Activated CD4-positive, alpha-beta T cell treated with anti-CD3 and anti-CD28 coated beads, Interleukin-2, amount 10 ng/mL, durations not matched to agents 7 days and 5 days (primary cell): ENCODE measurements around the gene CENPM. TPM values are rescaled to one million over a fixed set of nuclear protein-coding genes. Genes with fewer than 3 reads are reported as not detected.
A peak's percentile ranks its signal among the peaks of the same experiment; 100 is the strongest.

Source experiments
- CTCF ChIA-PET: fragments of 350-600 bp; sonication (Branson Sonifier 250); formaldehyde crosslinking; loops from one replicate; lab custom pipeline; 2021; ENCODE audit warnings: antibody characterized with exemption; lab: Charles Lee
- POLR2A ChIA-PET: fragments of 350-600 bp; sonication (Branson Sonifier 250); formaldehyde crosslinking; loops from one replicate; lab custom pipeline; 2021; ENCODE audit warnings: antibody characterized with exemption; lab: Charles Lee
- DNase-seq: peaks from one replicate; pipeline ENCODE4 v3.0.0-alpha.2; 2020
- H3K27ac Mint-ChIP-seq: one replicate; pipeline ENCODE4 v1.8.0; 2021; ENCODE audit warnings: mild to moderate bottlenecking, moderate library complexity, mixed read lengths
- H3K27me3 Mint-ChIP-seq: one replicate; pipeline ENCODE4 v1.8.0; 2021; ENCODE audit warnings: mixed read lengths
- H3K36me3 Mint-ChIP-seq: one replicate; pipeline ENCODE4 v1.8.0; 2021; ENCODE audit warnings: low read depth, mixed read lengths
- H3K4me1 Mint-ChIP-seq: one replicate; pipeline ENCODE4 v1.8.0; 2021; ENCODE audit warnings: mixed read lengths
- H3K4me3 Mint-ChIP-seq: one replicate; pipeline ENCODE4 v1.8.0; 2021; ENCODE audit warnings: mild to moderate bottlenecking, moderate library complexity, mixed read lengths
- H3K9me3 Mint-ChIP-seq: one replicate; pipeline ENCODE4 v1.8.0; 2021; ENCODE audit warnings: mixed read lengths
- total RNA-seq, 2 experiments: library from RNA; stranded (reverse); gene quantifications; one replicate each; pipeline ENCODE4 v1.2.3, GENCODE V29; 2021

CENPM gene
- total RNA-seq, result 10 to 100 TPM; 76.6 to 92.0 TPM

GRCh38 chr22:41946629-41947423 is at the start of gene CENPM:
CENPM (minus strand) TSS chr22:41947152; CDS start chr22:41947076, 76 bp downstream.
- POLR2A ChIA-PET, result interaction anchor here (0.6 to 1.0 kb wide), 4 partner anchors 24 to 714 kb away, joined by 3 read pairs; partner anchors contain the start of gene NDUFA6
- no peaks in the 10 kb centered on the region for H3K27me3 Mint-ChIP-seq
- peaks cover 31% of the 10 kb centered on the region for H3K36me3 Mint-ChIP-seq
- H3K4me1 Mint-ChIP-seq, result peaks cover 48% of the 10 kb centered on the region
- H3K4me3 Mint-ChIP-seq, result peak within 1 kb of the TSS; percentile 93
- no peaks in the 10 kb centered on the region for H3K9me3 Mint-ChIP-seq
- CTCF ChIA-PET, result interaction anchor here (0.6 to 2.1 kb wide), 22 partner anchors 8 to 497 kb away, joined by 3 to 9 read pairs (median 3); partner anchors contain the start of genes CCDC134 and SREBF2
- peak within 1 kb of the TSS; percentile 96 for H3K27ac Mint-ChIP-seq
- DNase-seq, result peak; percentile 95

- Mint-ChIP-seq H3K36me3 (peaks cover 3% of the 10 kb centered on the region), H3K4me1 (peaks cover 21% of the 10 kb centered on the region), H3K4me3 (no peak overlapping the region), H3K9me3 (peaks cover 12% of the 10 kb centered on the region), H3K27me3 (peaks cover 2% of the 10 kb centered on the region), H3K27ac (no peak overlapping the region)
- CTCF ChIA-PET, result no interaction called here
- POLR2A ChIA-PET, result interaction anchor here (0.6 kb wide), 1 partner anchor 573 kb away, joined by 3 read pairs; no protein-coding TSS in a partner anchor
- DNase-seq, result no peak
Measured at GRCh38 chr22:41995211-41995610, 48.3 kb upstream of the CENPM start.

DNA sequence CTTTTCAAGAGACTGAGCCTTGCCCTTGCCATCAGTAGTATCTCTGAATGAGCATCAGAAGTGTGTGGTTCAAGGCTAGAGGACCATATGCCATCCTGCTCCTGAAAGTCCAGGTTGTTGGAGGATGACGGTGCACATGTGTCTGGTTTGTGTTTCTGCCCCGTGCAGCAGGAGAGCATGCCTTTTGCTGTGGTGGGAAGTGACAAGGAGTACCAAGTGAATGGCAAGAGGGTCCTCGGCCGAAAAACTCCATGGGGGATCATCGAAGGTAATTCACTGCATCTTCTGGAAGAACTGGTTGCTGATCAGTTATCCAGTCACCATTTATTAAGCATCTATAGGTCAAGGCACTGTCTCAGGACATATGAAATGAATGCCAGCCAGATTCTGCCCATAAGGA is 45.5 kb upstream of the CENPM start:
- ChIA-PET POLR2A (no interaction called here), CTCF (interaction anchor here (2.2 kb wide), 1 partner anchor 98 kb away, joined by 7 read pairs; the partner anchor contains the start of gene NDUFA6)

DNA sequence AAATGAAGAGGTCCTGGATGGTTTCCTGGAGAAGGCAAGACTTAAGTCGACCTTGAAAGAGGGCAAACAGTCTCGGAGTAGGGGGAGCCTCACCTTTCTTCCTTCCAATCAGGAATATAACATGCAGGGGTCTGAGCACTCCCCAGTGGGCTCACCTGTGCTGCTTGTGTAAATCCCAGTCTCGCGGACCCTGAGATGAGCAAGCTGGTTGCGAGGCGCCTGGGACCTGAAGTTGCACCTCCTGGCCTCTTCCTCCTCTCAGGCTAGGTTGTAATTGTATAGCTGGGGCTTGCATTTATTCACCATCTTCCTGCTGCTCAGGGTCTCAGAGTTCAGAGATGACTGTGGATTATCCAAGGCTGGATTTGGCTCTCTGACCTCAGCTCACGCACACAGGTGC is 44.2 kb upstream of the CENPM start:
- H3K36me3 Mint-ChIP-seq, result no peaks in the 10 kb centered on the region
- H3K4me1 Mint-ChIP-seq, result peaks cover 4% of the 10 kb centered on the region
- no peak overlapping the region for H3K27ac Mint-ChIP-seq
- POLR2A ChIA-PET, result no interaction called here
- H3K9me3 Mint-ChIP-seq, result no peaks in the 10 kb centered on the region
- no peak for DNase-seq
- H3K27me3 Mint-ChIP-seq, result peaks cover 2% of the 10 kb centered on the region
- CTCF ChIA-PET, result no interaction called here
- no peak overlapping the region for H3K4me3 Mint-ChIP-seq

More for the DNA sequence above, 45.5 kb upstream of the CENPM start:
- Mint-ChIP-seq H3K36me3 (no peaks in the 10 kb centered on the region), H3K27me3 (peaks cover 2% of the 10 kb centered on the region), H3K4me3 (no peak overlapping the region), H3K4me1 (peaks cover 4% of the 10 kb centered on the region), H3K27ac (no peak overlapping the region), H3K9me3 (peaks cover under 1% of the 10 kb centered on the region)
- DNase-seq, result no peak

GRCh38 chr22:41989246-41989645 is 42.3 kb upstream of the CENPM start:
- DNase-seq, result no peak
- H3K27ac Mint-ChIP-seq, result no peak overlapping the region
- H3K9me3 Mint-ChIP-seq, result no peaks in the 10 kb centered on the region
- H3K27me3 Mint-ChIP-seq, result no peaks in the 10 kb centered on the region
- no peaks in the 10 kb centered on the region for H3K4me1 Mint-ChIP-seq
- no peaks in the 10 kb centered on the region for H3K36me3 Mint-ChIP-seq
- POLR2A ChIA-PET, result no interaction called here
- CTCF ChIA-PET, result no interaction called here
- no peak overlapping the region for H3K4me3 Mint-ChIP-seq

DNA sequence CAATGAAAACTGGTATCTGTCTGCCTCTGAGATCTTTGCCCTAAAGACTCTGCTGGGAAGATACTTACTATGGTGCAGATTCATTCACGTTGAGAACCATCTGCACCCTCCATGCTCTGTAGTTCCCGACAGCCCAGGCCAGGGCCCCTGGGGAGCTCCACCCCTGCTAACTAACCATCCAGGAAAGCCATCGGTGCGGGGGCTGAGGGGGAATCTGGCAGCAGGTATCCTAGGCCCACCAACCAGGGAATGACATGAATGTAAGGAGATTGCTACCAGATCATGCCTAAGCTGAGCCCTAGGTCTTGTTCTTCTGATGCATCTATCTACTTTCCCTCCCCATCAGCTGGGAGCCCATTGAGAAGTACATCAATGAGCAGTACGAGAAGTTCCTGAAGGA is 40.3 kb upstream of the CENPM start:
- H3K4me1 Mint-ChIP-seq, result no peaks in the 10 kb centered on the region
- ChIA-PET POLR2A (no interaction called here), CTCF (interaction anchor here (0.5 to 0.8 kb wide), 4 partner anchors 57 to 290 kb away, joined by 3 to 4 read pairs (median 3); no protein-coding TSS in a partner anchor)
- no peak for DNase-seq
- H3K4me3 Mint-ChIP-seq, result no peak overlapping the region
- no peaks in the 10 kb centered on the region for H3K27me3 Mint-ChIP-seq
- no peaks in the 10 kb centered on the region for H3K9me3 Mint-ChIP-seq
- no peak overlapping the region for H3K27ac Mint-ChIP-seq
- no peaks in the 10 kb centered on the region for H3K36me3 Mint-ChIP-seq

GRCh38 chr22:41983513-41984405 is 36.8 kb upstream of the CENPM start:
- Mint-ChIP-seq H3K27ac (no peak overlapping the region), H3K27me3 (peaks cover 5% of the 10 kb centered on the region), H3K4me3 (no peak overlapping the region), H3K36me3 (no peaks in the 10 kb centered on the region), H3K4me1 (no peaks in the 10 kb centered on the region), H3K9me3 (no peaks in the 10 kb centered on the region)
- no peak for DNase-seq
- ChIA-PET POLR2A (no interaction called here), CTCF (interaction anchor here (1.0 to 1.3 kb wide), 4 partner anchors 13 to 204 kb away, joined by 3 to 4 read pairs (median 3); partner anchors contain the start of genes NAGA and WBP2NL)

GRCh38 chr22:41982865-41983264 is 35.9 kb upstream of the CENPM start:
- no peak overlapping the region for H3K27ac Mint-ChIP-seq
- peaks cover 13% of the 10 kb centered on the region for H3K27me3 Mint-ChIP-seq
- no peaks in the 10 kb centered on the region for H3K9me3 Mint-ChIP-seq
- DNase-seq, result no peak
- ChIA-PET POLR2A (interaction anchor here (0.6 kb wide), 1 partner anchor 72 kb away, joined by 4 read pairs; no protein-coding TSS in a partner anchor), CTCF (interaction anchor here (1.0 to 1.3 kb wide), 5 partner anchors 12 to 203 kb away, joined by 3 to 6 read pairs (median 3); partner anchors contain the start of genes NAGA and WBP2NL)
- no peak overlapping the region for H3K4me3 Mint-ChIP-seq
- H3K4me1 Mint-ChIP-seq, result no peaks in the 10 kb centered on the region
- no peaks in the 10 kb centered on the region for H3K36me3 Mint-ChIP-seq

DNA sequence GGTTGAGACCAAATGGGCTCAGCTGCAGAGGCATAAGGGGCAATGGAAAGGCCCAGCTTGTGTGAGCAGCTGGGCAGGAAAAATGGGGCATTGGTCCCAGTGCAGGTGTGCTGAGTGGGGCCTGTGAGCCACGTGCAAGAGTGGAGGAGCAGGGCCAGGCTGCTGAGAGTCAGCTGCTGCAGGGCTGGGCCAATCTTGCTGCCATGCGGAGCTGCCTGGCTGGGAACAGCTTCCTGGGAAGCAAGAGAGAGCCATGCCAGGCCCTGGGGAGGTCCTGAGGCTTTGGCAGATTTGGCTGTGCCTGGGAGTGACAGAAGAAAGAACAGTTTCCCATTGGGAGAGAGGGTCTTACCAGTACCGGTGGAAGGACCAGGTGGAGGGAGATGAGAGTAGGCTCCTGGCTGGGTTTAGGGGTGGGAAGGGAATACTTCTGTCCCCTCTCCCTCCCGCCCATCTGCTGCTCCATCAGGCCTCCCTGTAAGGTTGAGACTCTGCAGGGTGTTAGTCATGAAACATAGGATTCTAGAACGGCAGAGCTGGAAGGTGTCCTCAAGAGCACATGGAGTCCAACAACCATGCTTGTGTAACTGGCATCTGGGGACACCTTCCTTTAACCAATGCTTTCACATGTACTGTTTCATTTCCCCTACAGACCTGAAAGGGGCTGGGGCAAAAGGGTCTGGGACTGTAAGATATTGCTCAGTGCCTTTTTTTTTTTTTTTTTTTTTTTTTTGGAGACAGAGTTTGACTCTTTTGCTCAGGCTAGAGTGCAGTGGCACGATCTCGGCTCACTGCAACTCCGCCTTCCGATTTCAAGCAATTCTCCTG is 32.7 kb upstream of the CENPM start:
- DNase-seq, result no peak
- no peaks in the 10 kb centered on the region for H3K9me3 Mint-ChIP-seq
- H3K4me3 Mint-ChIP-seq, result no peak overlapping the region
- ChIA-PET CTCF (no interaction called here), POLR2A (no interaction called here)
- H3K4me1 Mint-ChIP-seq, result peaks cover 11% of the 10 kb centered on the region
- no peak overlapping the region for H3K27ac Mint-ChIP-seq
- H3K36me3 Mint-ChIP-seq, result no peaks in the 10 kb centered on the region
- H3K27me3 Mint-ChIP-seq, result peaks cover 40% of the 10 kb centered on the region

GRCh38 chr22:41978732-41979131 is 31.8 kb upstream of the CENPM start:
- Mint-ChIP-seq H3K27me3 (peaks cover 44% of the 10 kb centered on the region), H3K9me3 (no peaks in the 10 kb centered on the region), H3K27ac (no peak overlapping the region), H3K4me1 (peaks cover 11% of the 10 kb centered on the region), H3K36me3 (no peaks in the 10 kb centered on the region), H3K4me3 (no peak overlapping the region)
- DNase-seq, result no peak
- POLR2A ChIA-PET, result no interaction called here
- CTCF ChIA-PET, result no interaction called here

DNA sequence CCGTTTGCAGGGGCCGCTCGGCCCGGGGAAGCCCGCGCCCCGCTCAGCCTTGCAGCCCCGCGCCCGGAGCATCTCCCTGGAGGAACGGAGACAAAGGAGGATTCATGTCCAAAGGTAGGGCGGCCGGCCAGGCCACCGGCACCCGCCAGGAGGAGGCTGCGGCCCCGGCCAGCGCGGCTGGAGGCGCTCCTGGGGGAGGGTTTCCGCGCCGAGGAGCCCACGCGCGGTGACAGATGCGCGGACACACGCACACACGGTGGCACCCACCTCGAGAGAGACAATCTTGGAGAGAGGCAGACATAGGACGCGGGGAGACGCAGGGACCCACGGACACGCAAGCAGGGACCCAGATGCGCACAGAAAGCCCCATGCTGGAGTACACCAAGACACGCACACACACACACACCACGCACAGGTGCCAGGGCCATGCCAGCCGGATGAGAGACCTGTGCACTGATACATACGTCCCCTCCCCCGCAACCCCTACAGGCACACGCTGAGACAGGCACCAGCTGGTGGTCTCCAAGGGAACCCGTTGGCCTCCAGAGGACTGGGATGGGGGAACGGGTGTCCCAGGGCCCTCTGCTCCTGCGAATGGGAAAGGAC is 30.1 kb upstream of the CENPM start:
- Mint-ChIP-seq H3K9me3 (no peaks in the 10 kb centered on the region), H3K27ac (no peak overlapping the region), H3K4me1 (peaks cover 11% of the 10 kb centered on the region), H3K36me3 (no peaks in the 10 kb centered on the region), H3K27me3 (peaks cover 50% of the 10 kb centered on the region), H3K4me3 (no peak overlapping the region)
- POLR2A ChIA-PET, result no interaction called here
- CTCF ChIA-PET, result no interaction called here
- no peak for DNase-seq
